NCI-H128 (cell line): Measurements from ENCODE around the gene NKX1-2.

ENCODE experiments used
- DNase-seq: peaks from one replicate; lab custom pipeline; 2025; ENCODE audit not compliant: unreplicated experiment; lab: John Stamatoyannopoulos, UW

The NKX1-2 gene

GRCh38 chr10:124476043-124476725 lies 26.3 kb upstream of the NKX1-2 start:
- no peak for DNase-seq

- DNase-seq: no peak
Measured at GRCh38 chr10:124474514-124475070, 24.8 kb upstream of the NKX1-2 start.

GRCh38 chr10:124473070-124473469 lies 23.2 kb upstream of the NKX1-2 start:
- DNase-seq: no peak

- no peak for DNase-seq
Measured at GRCh38 chr10:124472071-124472470, 22.2 kb upstream of the NKX1-2 start.

- no peak for DNase-seq
Measured at GRCh38 chr10:124470544-124471434, 21.0 kb upstream of the NKX1-2 start.

GRCh38 chr10:124469956-124470484 lies 20.2 kb upstream of the NKX1-2 start:
- DNase-seq: no peak

- no peak for DNase-seq
Measured at GRCh38 chr10:124468624-124469023, 18.8 kb upstream of the NKX1-2 start.

GRCh38 chr10:124467165-124467564 lies 17.3 kb upstream of the NKX1-2 start:
- no peak for DNase-seq

GRCh38 chr10:124465777-124466488 lies 16.1 kb upstream of the NKX1-2 start:
- DNase-seq: no peak

GRCh38 chr10:124465003-124465776 lies 15.4 kb upstream of the NKX1-2 start:
- no peak for DNase-seq

- no peak for DNase-seq
Measured at GRCh38 chr10:124464028-124464965, 14.5 kb upstream of the NKX1-2 start.

GRCh38 chr10:124462348-124462695 lies 12.5 kb upstream of the NKX1-2 start:
- no peak for DNase-seq

- DNase-seq: peak; percentile 3
Measured at GRCh38 chr10:124461642-124462347, 12.0 kb upstream of the NKX1-2 start, which contains the start of gene LHPP. Gene LHPP (plus strand): TSS chr10:124461823. CDS start chr10:124461863, 40 bp downstream.

GRCh38 chr10:124460144-124460543 lies 10.3 kb upstream of the NKX1-2 start:
- no peak for DNase-seq

- no peak for DNase-seq
Measured at GRCh38 chr10:124459395-124459794, 9.6 kb upstream of the NKX1-2 start.

- DNase-seq: no peak
Measured at GRCh38 chr10:124458889-124459288, 9.1 kb upstream of the NKX1-2 start.

GRCh38 chr10:124458473-124458872 lies 8.6 kb upstream of the NKX1-2 start:
- DNase-seq: no peak

- DNase-seq: no peak
Measured at GRCh38 chr10:124455441-124455840, 5.6 kb upstream of the NKX1-2 start.
